CD4-positive, alpha-beta T cell treated with Interleukin-4 for 1 hour (primary cell): ENCODE data around the gene RSPH6A.
"Not testable (repeated sequence)": the region's sequence is repeated elsewhere in the genome, so short reads cannot be mapped to it uniquely, and the experiment has no call there.

Source experiments
- DNase-seq, 2 donors: peaks; one replicate each; pipeline ENCODE4 v3.0.0-alpha.2; 2020 to 2022

The RSPH6A gene

GRCh38 chr19:45764475-45764874, 50.6 kb downstream of the RSPH6A start:
- DNase-seq, result no peak

GRCh38 chr19:45763691-45764294, 51.3 kb downstream of the RSPH6A start:
- DNase-seq, result no peak

- DNase-seq, result no peak
Measured at GRCh38 chr19:45762870-45763631, 52.1 kb downstream of the RSPH6A start.

- no peak for DNase-seq
Measured at GRCh38 chr19:45761714-45762113, 53.4 kb downstream of the RSPH6A start.

- no peak for DNase-seq
Measured at GRCh38 chr19:45758921-45759320, 56.2 kb downstream of the RSPH6A start.

GRCh38 chr19:45757695-45758094, 57.4 kb downstream of the RSPH6A start:
- DNase-seq, result no peak

- no peak for DNase-seq
Measured at GRCh38 chr19:45754323-45754722, 60.8 kb downstream of the RSPH6A start.

GRCh38 chr19:45753548-45753947, 61.6 kb downstream of the RSPH6A start:
- no peak for DNase-seq

- no peak for DNase-seq
Measured at GRCh38 chr19:45752639-45753038, 62.5 kb downstream of the RSPH6A start.

GRCh38 chr19:45751483-45751882, 63.6 kb downstream of the RSPH6A start:
- not testable (repeated sequence) for DNase-seq

GRCh38 chr19:45747513-45747912, 67.6 kb downstream of the RSPH6A start:
- DNase-seq, result no peak

- DNase-seq, result no peak
Measured at GRCh38 chr19:45746866-45747265, 68.2 kb downstream of the RSPH6A start.
